C1 segment of cervical spinal cord (tissue), 14 donors: ENCODE measurements around the gene PKM.

Experiments used
- DNase-seq, 14 donors: peaks; one replicate each; lab custom pipeline; 2025; lab: John Stamatoyannopoulos, UW

Gene PKM

GRCh38 chr15:72156928-72157327, 74.1 kb downstream of the PKM start:
- no peak for DNase-seq

DNA sequence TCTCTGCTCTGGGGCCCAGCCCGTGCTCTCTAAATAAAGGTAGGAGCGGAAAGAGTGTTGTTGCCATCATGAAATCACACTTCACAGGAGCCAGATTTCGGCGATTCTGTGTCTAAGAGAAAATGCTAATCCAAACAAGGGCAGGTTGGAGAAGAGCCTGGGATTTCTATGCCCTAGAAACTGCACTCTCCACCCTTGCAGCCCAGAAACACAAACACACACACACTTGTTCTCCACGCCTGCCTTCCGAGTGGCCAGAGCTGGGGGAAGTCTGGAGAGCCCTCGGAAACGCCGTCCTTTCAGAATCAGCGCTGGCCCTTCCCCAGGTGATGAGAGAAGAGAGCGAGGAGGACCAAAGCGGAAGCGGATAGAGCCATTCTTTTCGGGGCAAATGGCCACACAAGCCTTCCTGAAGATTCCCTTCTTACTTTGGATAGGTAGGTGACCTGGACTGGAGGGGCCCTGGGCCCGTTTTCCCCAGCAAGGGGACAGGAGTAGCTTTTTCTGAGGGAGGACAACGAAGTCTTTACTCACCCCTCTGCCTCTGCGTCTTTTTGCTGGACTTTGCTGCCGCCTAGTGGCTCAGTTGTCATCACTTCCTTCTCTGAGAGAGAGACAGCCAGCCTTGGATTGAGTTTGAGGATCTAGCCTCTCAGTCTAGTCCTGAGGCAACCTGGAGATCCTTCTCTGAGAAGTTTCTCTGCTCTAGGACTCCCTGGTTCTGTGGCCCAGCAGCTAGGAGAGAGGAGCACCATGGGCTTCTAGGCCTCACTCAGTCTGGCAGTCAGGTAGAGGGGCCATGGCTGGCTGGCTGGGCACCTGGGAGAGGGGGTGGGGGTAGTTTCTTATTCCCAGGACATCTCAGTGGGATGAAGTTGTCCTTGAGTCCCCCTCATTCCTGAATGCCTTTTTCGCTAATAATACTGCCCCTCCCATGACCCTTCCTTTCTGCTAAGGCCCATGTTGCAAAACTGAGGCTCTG, 75.1 kb downstream of the PKM start:
- DNase-seq, result peak; percentile 31 to 84 (median 75)

GRCh38 chr15:72155003-72155621, 75.9 kb downstream of the PKM start:
- DNase-seq, result peak in 10 of 14 donors; percentile 20 to 78 (median 53)

- DNase-seq, result no peak
Measured at GRCh38 chr15:72154316-72154715, 76.7 kb downstream of the PKM start.

DNA sequence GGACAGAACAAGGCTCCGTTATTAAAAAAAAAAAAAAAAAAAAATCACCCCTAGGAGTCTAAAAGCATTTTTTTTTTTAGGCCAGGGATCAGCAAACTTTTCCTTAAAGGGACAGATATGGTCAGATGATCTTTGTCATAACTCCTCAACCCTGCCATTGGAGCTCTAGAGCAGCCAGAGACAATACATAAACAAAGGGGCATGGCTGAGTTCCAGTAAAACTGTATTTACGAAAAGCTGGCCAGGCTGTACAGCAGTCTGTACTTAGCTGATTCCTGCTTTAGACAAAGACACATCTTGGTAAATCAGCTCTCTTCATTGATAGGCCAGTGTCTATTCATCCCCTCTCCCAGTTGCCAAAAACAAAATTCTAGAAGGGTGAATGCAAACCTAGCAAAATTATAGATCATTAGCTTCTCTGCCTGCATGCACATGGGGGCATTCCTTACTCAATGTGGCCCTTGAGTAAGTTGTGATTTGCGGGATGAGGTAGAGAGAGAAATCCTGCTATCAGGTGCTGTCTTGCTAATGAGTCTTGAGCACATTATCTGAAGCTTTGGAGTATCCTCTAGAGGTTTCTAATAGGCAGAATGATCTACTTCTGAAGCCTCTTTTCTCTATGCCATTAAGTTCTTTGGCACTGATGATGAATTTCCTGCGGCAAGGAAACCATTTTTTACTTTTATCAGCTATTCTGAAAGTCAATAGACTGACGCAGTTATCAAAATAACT, 77.6 kb downstream of the PKM start:
- DNase-seq, result no peak
